HepG2 (cell line): Measurements from ENCODE around the gene PRMT5. TPM values are rescaled to one million over a fixed set of nuclear protein-coding genes. Genes with fewer than 3 reads are reported as not detected.

Experiments used
- ERF ChIP-seq: IDR thresholded peaks from 2 replicates; pipeline ENCODE4 v1.6.1; 2018; ENCODE audit warnings: missing biosample characterization, missing genetic modification reagents
- KIAA2018 ChIP-seq: sonication (generic); formaldehyde crosslinking; IDR thresholded peaks from 2 replicates; pipeline ENCODE4 v1.5.0; 2020; ENCODE audit warnings: mild to moderate bottlenecking, missing genetic modification reagents, borderline replicate concordance
- NKX3-1 ChIP-seq: sonication (generic); formaldehyde crosslinking; IDR thresholded peaks from 2 replicates; pipeline ENCODE4 v1.5.0; 2020; ENCODE audit warnings: missing genetic modification reagents
- POLR2G ChIP-seq: fragments of 200-400 bp; formaldehyde crosslinking; IDR thresholded peaks from 2 replicates; pipeline ENCODE4 v1.6.1; 2018; ENCODE audit warnings: mild to moderate bottlenecking, low read depth, low read length, moderate library complexity
- RAD51 ChIP-seq: fragments of 450-650 bp; IDR thresholded peaks from 2 replicates; pipeline ENCODE4 v1.6.1; 2016; ENCODE audit warnings: borderline replicate concordance
- U2AF2 ChIP-seq: fragments of 200-400 bp; formaldehyde crosslinking; IDR thresholded peaks from 2 replicates; pipeline ENCODE4 v1.6.1; 2017; ENCODE audit warnings: low read depth, mild to moderate bottlenecking, low read length
- ZFP36 ChIP-seq: fragments of 150-350 bp; IDR thresholded peaks from 2 replicates; pipeline ENCODE4 v1.6.1; 2018; ENCODE audit warnings: borderline replicate concordance, low read length, low read depth; ENCODE audit not compliant: partially characterized antibody
- ZFP82 ChIP-seq: sonication (generic); formaldehyde crosslinking; IDR thresholded peaks from 2 replicates; pipeline ENCODE4 v1.5.1; 2020; ENCODE audit warnings: mild to moderate bottlenecking, missing genetic modification reagents, borderline replicate concordance
- ZNF142 ChIP-seq: sonication (generic); formaldehyde crosslinking; IDR thresholded peaks from 2 replicates; pipeline ENCODE4 v1.4.0; 2020; ENCODE audit warnings: missing genetic modification reagents
- ZNF230 ChIP-seq: sonication (generic); formaldehyde crosslinking; IDR thresholded peaks from 2 replicates; pipeline ENCODE4 v1.4.0; 2020; ENCODE audit warnings: mild to moderate bottlenecking, missing genetic modification reagents
- ZNF329 ChIP-seq: sonication (generic); formaldehyde crosslinking; IDR thresholded peaks from 2 replicates; pipeline ENCODE4 v1.9.0; 2021; ENCODE audit warnings: low read depth, mild to moderate bottlenecking, missing genetic modification reagents
- ZNF335 ChIP-seq: sonication (generic); formaldehyde crosslinking; IDR thresholded peaks from 2 replicates; pipeline ENCODE4 v1.4.0; 2020; ENCODE audit warnings: missing genetic modification reagents
- ZNF550 ChIP-seq: sonication (generic); formaldehyde crosslinking; IDR thresholded peaks from 2 replicates; pipeline ENCODE4 v1.4.0; 2020; ENCODE audit warnings: mild to moderate bottlenecking, missing genetic modification reagents, borderline replicate concordance
- ZNF598 ChIP-seq: sonication (generic); formaldehyde crosslinking; IDR thresholded peaks from 2 replicates; pipeline ENCODE4 v1.5.1; 2020; ENCODE audit warnings: mild to moderate bottlenecking, missing genetic modification reagents, borderline replicate concordance
- polyA plus RNA-seq, 8 experiments: library from polyadenylated mRNA; depleted of rRNA in 3 of 8; stranded (reverse) in 7 of 8; unstranded in 1 of 8; fragments of >200 nt; fragmentation: Illumina TruSeq in 4 of 8; extraction: Trizol in 4 of 8; gene quantifications; 2 replicates each; pipeline versions ENCODE4 v1.2.1 to v1.2.3, GENCODE V29; 2011 to 2016; ENCODE audit warnings: low read depth in 4 of 8, missing spikeins in 1 of 8, mixed read lengths in 1 of 8; ENCODE audit not compliant: insufficient read depth in 1 of 8
- total RNA-seq, 5 experiments: library from RNA; depleted of rRNA; stranded (reverse); fragments of >200 nt; fragmentation: Illumina TruSeq; extraction: Trizol; gene quantifications; 2 replicates each; pipeline ENCODE4 v1.2.3, GENCODE V29; 2016; ENCODE audit warnings: low read depth in 1 of 5

The PRMT5 gene
- total and polyA plus RNA-seq, 2 of the 13 experiments (the other 11 are each of a cell fraction or from before 2014, with no cell fraction given) = 210 to 354 TPM

GRCh38 chr14:22872033-22872832 is 56.9 kb downstream of the PRMT5 start (continued):
- TF ChIP-seq ZNF550 (CRISPR knock-in tag) = no peak
- 0 out of 2 replicates have a peak, but pooled peaks have one; percentile 42 for TF ChIP-seq ZNF329 (CRISPR knock-in tag)
- TF ChIP-seq NKX3-1 = 0 out of 2 replicates have a peak, but pooled peaks have one; percentile 40
- TF ChIP-seq ZFP36 = no peak
- no peak; the same call in 1 of the 2 replicates for TF ChIP-seq ZNF230 (CRISPR knock-in tag)
- TF ChIP-seq ZNF142 = 0 out of 2 replicates have a peak, but pooled peaks have one; percentile 8
- TF ChIP-seq ZNF335 (CRISPR knock-in tag) = no peak; the same call in 1 of the 2 replicates
- no peak for TF ChIP-seq ZFP82
- TF ChIP-seq ZNF598 (CRISPR knock-in tag) = peak; percentile 13; the same call in 1 of the 2 replicates
- 0 out of 2 replicates have a peak, but pooled peaks have one; percentile 41 for TF ChIP-seq ERF (CRISPR knock-in tag)
- no peak for TF ChIP-seq U2AF2
- no peak for TF ChIP-seq RAD51
- TF ChIP-seq POLR2G = peak; percentile 54; the same call in 1 of the 2 replicates
- TF ChIP-seq KIAA2018 (CRISPR knock-in tag) = no peak
